Heart right ventricle (tissue), 16 donors: ENCODE measurements around the gene PTPRN2. TPM values are rescaled to one million over a fixed set of nuclear protein-coding genes. Genes with fewer than 3 reads are reported as not detected.

Experiments
- ATAC-seq, 8 donors: fragments of 200-7000 bp; cut with Tn5 transposase; one replicate each; pipeline ENCODE4 v1.9.1; 2020; ENCODE audit warnings: mild to moderate bottlenecking in 8 of 8, moderate library complexity in 8 of 8, moderate number of reproducible peaks in 1 of 8
- DNase-seq, 2 donors: peaks; one replicate each; pipeline ENCODE4 v3.0.0-alpha.2; 2020
- H3K27ac ChIP-seq, 10 donors: fragments of 200-600 bp; sonication (generic) in 2 of 10; one replicate each; pipeline versions ENCODE4 v1.5.0 to v1.8.0; 2020 to 2022; ENCODE audit warnings: mild to moderate bottlenecking in 3 of 10
- H3K27me3 ChIP-seq, 7 donors: fragments of 200-600 bp; one replicate each; pipeline ENCODE4 v1.8.0; 2021 to 2022; ENCODE audit warnings: mild to moderate bottlenecking in 2 of 7
- H3K36me3 ChIP-seq, 9 donors: fragments of 200-600 bp; sonication (generic) in 1 of 9; one replicate each; pipeline versions ENCODE4 v1.5.0 to v1.8.0; 2020 to 2022; ENCODE audit warnings: mild to moderate bottlenecking in 2 of 9
- H3K4me1 ChIP-seq, 9 donors: fragments of 200-600 bp; sonication (generic) in 1 of 9; one replicate each; pipeline versions ENCODE4 v1.5.0 to v1.8.0; 2020 to 2022; ENCODE audit warnings: mild to moderate bottlenecking in 4 of 9
- H3K4me3 ChIP-seq, 10 donors: fragments of 200-600 bp; sonication (generic) in 2 of 10; one replicate each; pipeline versions ENCODE4 v1.5.0 to v1.8.0; 2020 to 2022; ENCODE audit warnings: mild to moderate bottlenecking in 7 of 10, moderate library complexity in 2 of 10
- H3K9me3 ChIP-seq, 11 donors: fragments of 200-600 bp in 10 of 11; sonication (generic) in 2 of 11; one replicate each; pipeline versions ENCODE4 v1.5.0 to v1.8.0; 2013 to 2022; ENCODE audit warnings: mild to moderate bottlenecking in 2 of 11, control low read depth in 1 of 11, moderate library complexity in 1 of 11
- CTCF ChIP-seq, 9 donors: fragments of 200-600 bp; sonication (generic) in 2 of 9; IDR thresholded peaks; one replicate each; pipeline versions ENCODE4 v1.5.0 to v1.8.0; 2021 to 2022; ENCODE audit warnings: antibody characterized with exemption in 9 of 9, mild to moderate bottlenecking in 5 of 9, moderate library complexity in 1 of 9
- WGBS, 2 donors: extraction: QIAGEN DNeasy Blood & Tissue Kit; methylation state at CpG; one replicate each; pipeline ENCODE4 v1.1.7; 2013; ENCODE audit warnings: inconsistent platforms in 1 of 2; 5-methylcytosine and 5-hydroxymethylcytosine counted together
- intact Hi-C, 10 donors: fragments of 100-400 bp; cut with DNase I; formaldehyde crosslinking; loops; one replicate each; pipeline versions ENCODE4 v1.11.1 to v1.14.2; 2022
- polyA plus RNA-seq, 2 donors: library from polyadenylated mRNA; stranded (reverse); fragments of 200-250 nt; gene quantifications; one replicate each; pipeline ENCODE4 v1.2.3, GENCODE V29; 2013
- total RNA-seq, 10 donors: library from RNA; stranded (reverse); fragmentation: NEBNext Ultra II Directional in 3 of 10; extraction: Animal tissue kit (Norgen Biotek cat#: 25700) in 3 of 10; gene quantifications; one replicate each; pipeline versions ENCODE4 v1.2.1 to v1.2.4, GENCODE V29; 2021 to 2023
- donor health status: Arrhythmogenic right ventricular cardiomyopathy.
- donor health status: ischemic (EF 13 %, LVEDD 7.1; RV severe dilation, severe dysfunction).
- donor health status: healthy with polysubstance abuse.
- donor health status: DM: no; HTN: yes; CAD: no.
- donor health status: DM: no; HTN: no; CAD: no.
- donor health status: ischemic (EF 25% LVEDD 6.9; RV normal size, moderate dysfunction).
- donor health status: ischemic (EF 25% LVEDD 5.7; RV mildly dilated, moderate dysfunction).
- donor health status: healthy.
- donor health status: DM: yes; HTN: yes; CAD: no.
- donor health status: Ischemic cardiomyopathy.
- donor health status: ischemic (EF 35%, LVEDD 5.7; RV mildly dilated, moderate dysfunction).
- donor health status: nonischemic (EF 11% LVEDD 7.7; RV severe dilation, severe dysfunction).
- donor health status: DM: yes; HTN: yes; CAD: no.
- donor health status: PGD.
- donor health status: ischemic (EF 29% LVEDD 5.4; RV normal size, mild dysfunction).
- donor health status: nonischemic (EF 23%, LVEDD 6.1; RV moderate dilation, normal function).

PTPRN2 gene
- total and polyA plus RNA-seq, 12 donors: 0.82 to 1.8 (median 1.3) TPM

- no peak for ATAC-seq
- no peaks in the 10 kb centered on the region for H3K9me3 ChIP-seq
- no peaks in the 10 kb centered on the region for H3K36me3 ChIP-seq
- WGBS, 2 donors: 80 to 84% methylated on average over 8 of the region's 8 CpGs
- no peak for DNase-seq
- no peaks in the 10 kb centered on the region for H3K4me1 ChIP-seq
- TF ChIP-seq CTCF (IDR thresholded peaks at IDR 0.05): no peak
- peaks cover 0 to 4% (median 0%) of the 10 kb centered on the region in 7 donors for H3K27me3 ChIP-seq
- H3K27ac ChIP-seq: no peak overlapping the region
- no peak overlapping the region for H3K4me3 ChIP-seq
- intact Hi-C loops: no loop called here
These were observed 564.5 kb downstream of the PTPRN2 start for GRCh38 chr7:158023157-158023556.

GRCh38 chr7:158022601-158023000 is 565.0 kb downstream of the PTPRN2 start:
- intact Hi-C loops: no loop called here
- no peaks in the 10 kb centered on the region for H3K4me1 ChIP-seq
- 81 to 91% methylated on average over 9 of the region's 9 CpGs for WGBS, 2 donors
- no peak overlapping the region for H3K4me3 ChIP-seq
- DNase-seq: no peak
- ATAC-seq: no peak
- no peaks in the 10 kb centered on the region for H3K27me3 ChIP-seq
- H3K27ac ChIP-seq: no peak overlapping the region
- no peak for TF ChIP-seq CTCF (IDR thresholded peaks at IDR 0.05)
- H3K9me3 ChIP-seq: no peaks in the 10 kb centered on the region
- H3K36me3 ChIP-seq: no peaks in the 10 kb centered on the region

- no peak for ATAC-seq
- TF ChIP-seq CTCF (IDR thresholded peaks at IDR 0.05): no peak
- 94 to 96% methylated on average over 4 of the region's 4 CpGs for WGBS, 2 donors
- no peaks in the 10 kb centered on the region for H3K27me3 ChIP-seq
- intact Hi-C loops: no loop called here
- no peak overlapping the region for H3K4me3 ChIP-seq
- no peak for DNase-seq
- no peaks in the 10 kb centered on the region for H3K36me3 ChIP-seq
- H3K27ac ChIP-seq: no peak overlapping the region
- peaks cover 0 to 6% (median 4%) of the 10 kb centered on the region in 9 donors for H3K4me1 ChIP-seq
- H3K9me3 ChIP-seq: no peaks in the 10 kb centered on the region
These were observed 565.8 kb downstream of the PTPRN2 start for GRCh38 chr7:158021836-158022235.

DNA sequence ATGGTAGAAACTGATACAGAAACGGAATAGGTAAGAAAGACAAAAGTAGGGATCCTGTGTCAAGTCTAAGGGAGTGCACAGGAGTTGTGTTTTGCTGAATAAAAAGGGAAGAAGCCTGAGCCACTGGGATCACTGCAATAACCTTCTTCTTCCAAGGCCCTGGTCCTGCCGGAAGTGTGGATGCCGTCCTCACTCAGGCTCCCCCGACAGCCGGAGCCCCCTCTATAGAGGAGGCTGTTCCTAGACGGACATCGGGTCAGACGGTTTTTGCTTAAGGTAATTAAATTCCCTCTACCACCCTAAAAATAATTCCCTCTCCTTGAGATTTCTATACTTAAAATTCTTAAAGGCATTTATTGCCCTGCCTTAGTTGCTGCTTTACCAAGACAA is 566.9 kb downstream of the PTPRN2 start:
- no peak overlapping the region for H3K4me3 ChIP-seq
- no peak for DNase-seq
- no peak overlapping the region for H3K27ac ChIP-seq
- no peak for TF ChIP-seq CTCF (IDR thresholded peaks at IDR 0.05)
- H3K36me3 ChIP-seq: no peaks in the 10 kb centered on the region
- H3K9me3 ChIP-seq: no peaks in the 10 kb centered on the region
- peaks cover 0 to 6% (median 0%) of the 10 kb centered on the region in 7 donors for H3K27me3 ChIP-seq
- 89 to 92% methylated on average over 8 of the region's 8 CpGs for WGBS, 2 donors
- intact Hi-C loops: no loop called here
- peaks cover 0 to 17% (median 14%) of the 10 kb centered on the region in 9 donors for H3K4me1 ChIP-seq
- ATAC-seq: no peak
